A549 (cell line): ENCODE measurements around the gene TUT1. TPM values are rescaled to one million over a fixed set of nuclear protein-coding genes. Genes with fewer than 3 reads are reported as not detected.
A peak's percentile ranks its signal among the peaks of the same experiment; 100 is the strongest.

Experiments used
- ATAC-seq, 2 experiments: fragments of 200-7000 bp in 1 of 2; fragments of >200 bp in 1 of 2; cut with Nextera tagmentation in 1 of 2; cut with Tn5 transposase in 1 of 2; 3 replicates each; pipeline versions ENCODE4 v1.8.0 to v1.9.1; 2018 to 2020; ENCODE audit warnings: mild to moderate bottlenecking in 1 of 2, moderate library complexity in 1 of 2
- CTCF ChIA-PET: fragments of 300-600 bp; sonication (Branson Sonifier 250); formaldehyde crosslinking; extraction: SDS; loops from one replicate; lab custom pipeline; 2021; ENCODE audit warnings: antibody characterized with exemption, inconsistent platforms; lab: Yijun Ruan, JAX
- POLR2A ChIA-PET: fragments of 350-600 bp; formaldehyde crosslinking; extraction: SDS; loops from one replicate; lab custom pipeline; 2021; ENCODE audit warnings: antibody characterized with exemption, inconsistent platforms; lab: Yijun Ruan, JAX
- DNase-seq, 2 experiments: peaks; one replicate each; pipeline versions ENCODE4 v3.0.0 to v3.0.0-alpha.2; 2011 to 2016; ENCODE audit warnings: low read depth in 1 of 2, low spot score in 1 of 2
- FAIRE-seq: peaks from 2 replicates; lab custom pipeline; 2011; peaks lifted over from hg19 to GRCh38; lab: Jason Lieb, UNC
- H3K27ac ChIP-seq, 2 experiments: fragments of >200 bp; sonication (Bioruptor Twin); formaldehyde crosslinking; 3 replicates each; pipeline ENCODE4 v1.5.1; 2016 to 2017
- H3K4me1 ChIP-seq: fragments of >200 bp; sonication (Bioruptor Twin); formaldehyde crosslinking; 3 replicates; pipeline ENCODE4 v1.6.1; 2016
- H3K4me2 ChIP-seq: fragments of >200 bp; sonication (Bioruptor Twin); formaldehyde crosslinking; 3 replicates; pipeline ENCODE4 v1.6.1; 2016
- H3K4me3 ChIP-seq: fragments of >200 bp; sonication (Bioruptor Twin); formaldehyde crosslinking; 3 replicates; pipeline ENCODE4 v1.5.1; 2016
- H3K9me3 ChIP-seq: fragments of >200 bp; sonication (Bioruptor Twin); formaldehyde crosslinking; 3 replicates; pipeline ENCODE4 v1.6.1; 2016
- BHLHE40 ChIP-seq: IDR thresholded peaks from 2 replicates; pipeline ENCODE4 v1.6.1; 2012; ENCODE audit warnings: low read depth, low read length, inconsistent platforms
- CBX8 ChIP-seq: fragments of 200-600 bp; sonication (generic); IDR thresholded peaks from 2 replicates; pipeline ENCODE4 v1.6.1; 2016
- CEBPB ChIP-seq, 2 experiments: fragments of >200 bp in 1 of 2; sonication (Bioruptor Twin) in 1 of 2; formaldehyde crosslinking in 1 of 2; IDR thresholded peaks; 2 replicates each; pipeline ENCODE4 v1.6.1; 2012 to 2016
- CHD4 ChIP-seq: fragments of 200-600 bp; sonication (generic); IDR thresholded peaks from 2 replicates; pipeline ENCODE4 v1.6.1; 2016; ENCODE audit warnings: antibody characterized with exemption, mild to moderate bottlenecking, borderline replicate concordance
- EHF ChIP-seq: fragments of 250-450 bp; sonication (Bioruptor Pico); IDR thresholded peaks from 2 replicates; pipeline ENCODE4 v1.5.0; 2020; ENCODE audit warnings: mild to moderate bottlenecking
- EHMT2 ChIP-seq: fragments of 200-600 bp; sonication (generic); IDR thresholded peaks from 2 replicates; pipeline ENCODE4 v1.6.1; 2016; ENCODE audit warnings: antibody characterized with exemption, low read depth, mild to moderate bottlenecking, moderate library complexity
- FOSL2 ChIP-seq, 2 experiments: fragments of 450-650 bp in 1 of 2; fragments of >200 bp in 1 of 2; sonication (Bioruptor Twin) in 1 of 2; formaldehyde crosslinking; IDR thresholded peaks; 2 replicates each; pipeline versions ENCODE4 v1.5.0 to v1.6.1; 2016 to 2020; ENCODE audit warnings: mild to moderate bottlenecking in 1 of 2, moderate library complexity in 1 of 2
- FOXS1 ChIP-seq: fragments of 250-450 bp; sonication (Bioruptor Pico); IDR thresholded peaks from 2 replicates; pipeline ENCODE4 v1.5.0; 2020; ENCODE audit warnings: mild to moderate bottlenecking, moderate library complexity
- HDAC2 ChIP-seq: fragments of 200-600 bp; sonication (generic); IDR thresholded peaks from 2 replicates; pipeline ENCODE4 v1.6.1; 2016
- HEYL ChIP-seq: fragments of 250-450 bp; sonication (Bioruptor Pico); IDR thresholded peaks from 2 replicates; pipeline ENCODE4 v1.8.0; 2021; ENCODE audit warnings: mild to moderate bottlenecking, moderate library complexity
- HOXB13 ChIP-seq: fragments of 250-450 bp; sonication (Bioruptor Pico); IDR thresholded peaks from 2 replicates; pipeline ENCODE4 v1.5.0; 2020; ENCODE audit warnings: low read depth, mild to moderate bottlenecking, moderate library complexity
- JUNB ChIP-seq: fragments of >200 bp; sonication (Bioruptor Twin); formaldehyde crosslinking; IDR thresholded peaks from 2 replicates; pipeline ENCODE4 v1.6.1; 2016
- MAZ ChIP-seq: fragments of 150-350 bp; IDR thresholded peaks from 2 replicates; pipeline ENCODE4 v1.6.1; 2014; ENCODE audit warnings: antibody characterized with exemption, low read depth, low read length, borderline replicate concordance
- MYC ChIP-seq: IDR thresholded peaks from 2 replicates; pipeline ENCODE4 v1.6.1; 2012; ENCODE audit warnings: mild to moderate bottlenecking, inconsistent platforms, low read length, improper control_type of control experiment, borderline replicate concordance
- NFE2L2 ChIP-seq: fragments of 150-350 bp; conservative IDR thresholded peaks from 2 replicates; pipeline ENCODE4 v1.6.1; 2014; ENCODE audit warnings: low read length
- NPAS2 ChIP-seq: fragments of 250-450 bp; sonication (Bioruptor Pico); IDR thresholded peaks from 2 replicates; pipeline ENCODE4 v1.8.0; 2022; ENCODE audit warnings: mild to moderate bottlenecking, moderate library complexity, borderline replicate concordance
- NR3C1 ChIP-seq: fragments of >200 bp; sonication (Bioruptor Twin); formaldehyde crosslinking; IDR thresholded peaks from 3 replicates; pipeline ENCODE4 v1.6.1; 2017
- PBX3 ChIP-seq: IDR thresholded peaks from 2 replicates; pipeline ENCODE4 v1.6.1; 2012
- PHF8 ChIP-seq: fragments of 200-600 bp; sonication (generic); IDR thresholded peaks from 2 replicates; pipeline ENCODE4 v1.6.1; 2016; ENCODE audit warnings: low read depth, mild to moderate bottlenecking, antibody characterized with exemption, moderate library complexity, borderline replicate concordance
- POLR2A ChIP-seq: IDR thresholded peaks from 2 replicates; pipeline ENCODE4 v1.6.1; 2012; ENCODE audit warnings: mild to moderate bottlenecking, low read length
- RAD21 ChIP-seq, 2 experiments: fragments of >200 bp in 1 of 2; sonication (Bioruptor Twin) in 1 of 2; formaldehyde crosslinking in 1 of 2; IDR thresholded peaks in 1 of 2; conservative IDR thresholded peaks in 1 of 2; 2 replicates in 1 of 2; 3 replicates in 1 of 2; pipeline ENCODE4 v1.6.1; 2012 to 2018; ENCODE audit warnings: inconsistent platforms in 1 of 2
- RARB ChIP-seq: fragments of 250-450 bp; sonication (Bioruptor Pico); IDR thresholded peaks from 2 replicates; pipeline ENCODE4 v1.8.0; 2021; ENCODE audit warnings: mild to moderate bottlenecking, moderate library complexity
- RCOR1 ChIP-seq: fragments of 150-350 bp; IDR thresholded peaks from 2 replicates; pipeline ENCODE4 v1.6.1; 2014; ENCODE audit warnings: antibody characterized with exemption, low read length, low read depth
- RNF2 ChIP-seq: fragments of 200-600 bp; sonication (generic); IDR thresholded peaks from 2 replicates; pipeline ENCODE4 v1.6.1; 2016; ENCODE audit warnings: low read depth, mild to moderate bottlenecking, antibody characterized with exemption, moderate library complexity, borderline replicate concordance
- SREBF2 ChIP-seq: fragments of 450-650 bp; IDR thresholded peaks from 2 replicates; pipeline ENCODE4 v1.6.1; 2014; ENCODE audit warnings: mild to moderate bottlenecking, moderate library complexity
- TP53 ChIP-seq: fragments of 250-450 bp; sonication (Bioruptor Pico); IDR thresholded peaks from 2 replicates; pipeline ENCODE4 v1.5.0; 2021; ENCODE audit warnings: mild to moderate bottlenecking, moderate library complexity
- ZC3H11A ChIP-seq: fragments of 450-650 bp; IDR thresholded peaks from 2 replicates; pipeline ENCODE4 v1.6.1; 2014; ENCODE audit warnings: antibody characterized with exemption, mild to moderate bottlenecking
- ZNF302 ChIP-seq: fragments of 250-450 bp; sonication (Bioruptor Pico); IDR thresholded peaks from 2 replicates; pipeline ENCODE4 v1.9.0; 2021; ENCODE audit warnings: inconsistent platforms, mild to moderate bottlenecking, moderate library complexity
- ZSCAN20 ChIP-seq: fragments of 250-450 bp; sonication (Bioruptor Pico); IDR thresholded peaks from 2 replicates; pipeline ENCODE4 v1.8.0; 2022; ENCODE audit warnings: mild to moderate bottlenecking, moderate library complexity
- WGBS: methylation state at CpG from one replicate; pipeline ENCODE4 v1.1.6; 2017; ENCODE audit errors: missing lambda C conversion rate; 5-methylcytosine and 5-hydroxymethylcytosine counted together
- polyA plus RNA-seq, 4 experiments: library from polyadenylated mRNA; depleted of rRNA in 3 of 4; stranded (reverse); fragments of >200 nt; fragmentation: RNase III in 1 of 4; extraction: RNeasy Plus Mini Kit Qiagen cat#74134 plus additional on column Dnase treatment in 1 of 4; gene quantifications; 2 replicates in 3 of 4; 3 replicates in 1 of 4; pipeline ENCODE4 v1.2.3, GENCODE V29; 2011 to 2017
- TF ChIP-seq, protein P1 (sequence below): fragments of 450-650 bp; IDR thresholded peaks from 2 replicates; pipeline ENCODE4 v1.6.1; 2014; ENCODE audit warnings: antibody characterized with exemption
- TF ChIP-seq, protein P2 (sequence below): fragments of >200 bp; sonication (Bioruptor Twin); formaldehyde crosslinking; IDR thresholded peaks from 2 replicates; pipeline ENCODE4 v1.6.1; 2016
- TF ChIP-seq, protein P3 (sequence below): fragments of 250-450 bp; sonication (Bioruptor Pico); IDR thresholded peaks from 2 replicates; pipeline ENCODE4 v1.5.0; 2021; ENCODE audit warnings: mild to moderate bottlenecking, moderate library complexity, borderline replicate concordance

The TUT1 gene
- polyA plus RNA-seq, 2 of the 4 experiments (the other 2 are of a cell fraction): 11.1 to 15.5 TPM

DNA sequence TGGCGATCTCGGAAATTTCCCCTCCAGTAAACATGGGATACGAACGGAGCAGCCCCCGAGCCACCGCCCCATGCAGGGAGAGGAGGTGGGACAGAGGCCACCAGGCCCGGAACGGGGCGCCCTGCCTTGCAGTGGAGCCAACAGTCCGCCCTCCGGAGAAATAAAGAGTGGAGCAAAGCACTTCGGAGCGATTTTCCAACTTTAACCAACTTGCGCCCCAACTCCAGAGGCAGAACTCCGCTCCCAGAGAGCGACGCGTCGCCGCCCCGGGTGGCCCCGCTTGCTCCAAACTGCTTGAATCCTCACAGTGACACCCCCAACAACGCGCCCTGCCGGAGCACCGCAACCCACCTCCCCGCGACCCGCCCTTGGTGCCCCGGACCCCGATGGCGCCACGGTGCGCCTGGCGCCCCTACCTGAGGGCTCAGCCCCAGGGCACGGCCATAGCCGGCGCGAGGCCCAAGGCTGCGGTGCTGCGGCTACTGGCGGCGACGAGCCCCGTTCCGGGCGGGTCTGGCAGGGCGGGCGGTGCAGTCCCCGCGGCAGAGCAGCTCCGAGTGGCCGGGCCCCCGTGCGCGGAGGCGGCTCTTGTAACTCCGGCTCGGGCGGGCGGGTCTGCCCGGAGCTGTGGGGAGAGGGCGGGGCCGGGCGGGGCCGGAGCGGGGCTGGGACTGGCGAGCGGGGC, 44.9 kb downstream of the TUT1 start, which contains the start of gene AHNAK:
TSS of gene AHNAK (minus strand) at position 563 of the 685 bp plus-strand sequence. CDS start 10,708 bp downstream, outside the sequence.
- 2% methylated on average over 20 of the region's 69 CpGs for WGBS
- Histone ChIP-seq H3K4me1 (peaks cover 61% of the 10 kb centered on the region), H3K4me3 (peak within 1 kb of the TSS; percentile 96), H3K27ac (peak within 1 kb of the TSS; percentile 97 to 98), H3K9me3 (no peaks in the 10 kb centered on the region)
- peak; percentile 42 to 53 for ATAC-seq
- CTCF ChIA-PET: interaction anchor here (1.2 to 14.5 kb wide), 8 partner anchors 10 to 153 kb away, joined by 3 to 322 read pairs (median 76); partner anchors contain the start of gene SCGB1A1
- DNase-seq: peak; percentile 67 to 77
- TF ChIP-seq PHF8 (peak; percentile 54; the same call in 1 of the 2 replicates), POLR2A (peak; percentile 74), TP53 (no peak), JUNB (no peak), SREBF2 (no peak), BHLHE40 (no peak), RARB (CRISPR knock-in tag) (no peak), PBX3 (no peak; the same call in 1 of the 2 replicates), ZSCAN20 (CRISPR knock-in tag) (no peak)
- TF ChIP-seq, all 56 proteins: peak for 2
- FAIRE-seq: no peak
- POLR2A ChIA-PET: interaction anchor here (0.6 to 1.8 kb wide), 7 partner anchors 9 to 151 kb away, joined by 3 to 9 read pairs (median 4); partner anchors contain the start of genes EEF1G and TUT1
- peak within 1 kb of the TSS; percentile 96 for H3K4me2 ChIP-seq

GRCh38 chr11:62545437-62546243, 45.7 kb downstream of the TUT1 start:
- Histone ChIP-seq H3K9me3 (no peaks in the 10 kb centered on the region), H3K4me1 (peaks cover 67% of the 10 kb centered on the region), H3K27ac (peak overlapping the region; percentile 97 to 98), H3K4me2 (peak overlapping the region; percentile 96), H3K4me3 (peak overlapping the region; percentile 96)
- DNase-seq: peak; percentile 86 to 89
- POLR2A ChIA-PET: interaction anchor here (1.5 to 1.8 kb wide), 3 partner anchors 46 to 151 kb away, joined by 7 to 9 read pairs (median 9); partner anchors contain the start of gene TUT1
- peak; percentile 40 to 67 for ATAC-seq
- FAIRE-seq: no peak
- CTCF ChIA-PET: interaction anchor here (1.2 to 14.5 kb wide), 8 partner anchors 10 to 152 kb away, joined by 3 to 322 read pairs (median 112); partner anchors contain the start of gene SCGB1A1
- 1% methylated on average over 35 of the region's 59 CpGs for WGBS
- TF ChIP-seq HDAC2: no peak; the same call in 1 of the 2 replicates
- no peak for TF ChIP-seq NFE2L2
- TF ChIP-seq EHF: no peak
- TF ChIP-seq, protein P1, sequence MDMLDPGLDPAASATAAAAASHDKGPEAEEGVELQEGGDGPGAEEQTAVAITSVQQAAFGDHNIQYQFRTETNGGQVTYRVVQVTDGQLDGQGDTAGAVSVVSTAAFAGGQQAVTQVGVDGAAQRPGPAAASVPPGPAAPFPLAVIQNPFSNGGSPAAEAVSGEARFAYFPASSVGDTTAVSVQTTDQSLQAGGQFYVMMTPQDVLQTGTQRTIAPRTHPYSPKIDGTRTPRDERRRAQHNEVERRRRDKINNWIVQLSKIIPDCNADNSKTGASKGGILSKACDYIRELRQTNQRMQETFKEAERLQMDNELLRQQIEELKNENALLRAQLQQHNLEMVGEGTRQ: no peak
- no peak for TF ChIP-seq JUNB
- TF ChIP-seq CBX8: no peak
- no peak for TF ChIP-seq NPAS2 (CRISPR knock-in tag)
- TF ChIP-seq FOSL2 (IDR thresholded peaks at IDR 0.05): 0 out of 2 replicates have a peak, but pooled peaks have one; percentile 9
- peak; percentile 77 for TF ChIP-seq FOSL2 (CRISPR knock-in tag; IDR thresholded peaks at IDR 0.05)
- no peak for TF ChIP-seq MYC
- TF ChIP-seq MAZ: peak; percentile 88
- no peak for TF ChIP-seq HOXB13
- no peak for TF ChIP-seq RCOR1
- no peak for TF ChIP-seq RNF2
- TF ChIP-seq FOXS1: no peak
- TF ChIP-seq, protein P2, sequence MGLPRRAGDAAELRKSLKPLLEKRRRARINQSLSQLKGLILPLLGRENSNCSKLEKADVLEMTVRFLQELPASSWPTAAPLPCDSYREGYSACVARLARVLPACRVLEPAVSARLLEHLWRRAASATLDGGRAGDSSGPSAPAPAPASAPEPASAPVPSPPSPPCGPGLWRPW: no peak
- no peak for TF ChIP-seq CHD4
- TF ChIP-seq NR3C1: no peak
- TF ChIP-seq, protein P3, sequence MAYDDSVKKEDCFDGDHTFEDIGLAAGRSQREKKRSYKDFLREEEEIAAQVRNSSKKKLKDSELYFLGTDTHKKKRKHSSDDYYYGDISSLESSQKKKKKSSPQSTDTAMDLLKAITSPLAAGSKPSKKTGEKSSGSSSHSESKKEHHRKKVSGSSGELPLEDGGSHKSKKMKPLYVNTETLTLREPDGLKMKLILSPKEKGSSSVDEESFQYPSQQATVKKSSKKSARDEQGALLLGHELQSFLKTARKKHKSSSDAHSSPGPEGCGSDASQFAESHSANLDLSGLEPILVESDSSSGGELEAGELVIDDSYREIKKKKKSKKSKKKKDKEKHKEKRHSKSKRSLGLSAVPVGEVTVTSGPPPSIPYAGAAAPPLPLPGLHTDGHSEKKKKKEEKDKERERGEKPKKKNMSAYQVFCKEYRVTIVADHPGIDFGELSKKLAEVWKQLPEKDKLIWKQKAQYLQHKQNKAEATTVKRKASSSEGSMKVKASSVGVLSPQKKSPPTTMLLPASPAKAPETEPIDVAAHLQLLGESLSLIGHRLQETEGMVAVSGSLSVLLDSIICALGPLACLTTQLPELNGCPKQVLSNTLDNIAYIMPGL (CRISPR knock-in tag): no peak
- TF ChIP-seq ZC3H11A: no peak
- no peak for TF ChIP-seq HEYL (CRISPR knock-in tag)
- TF ChIP-seq CEBPB (IDR thresholded peaks at IDR 0.05): peak in 1 of 2 experiments; percentile 37; a peak in 1 of 4 replicates
- TF ChIP-seq EHMT2: no peak
- TF ChIP-seq RAD21 (conservative IDR thresholded peaks at IDR 0.05 in 1 of 2, IDR thresholded peaks at IDR 0.05 in 1 of 2): no peak; a peak in 2 of 5 replicates
- TF ChIP-seq BHLHE40: no peak
- TF ChIP-seq RARB (CRISPR knock-in tag): no peak
- no peak for TF ChIP-seq ZNF302 (CRISPR knock-in tag)
